Measurements from ENCODE around the gene ONECUT1.
"Not testable (repeated sequence)": the region's sequence is repeated elsewhere in the genome, so short reads cannot be mapped to it uniquely, and the experiment has no call there.

Gene ONECUT1

DNA sequence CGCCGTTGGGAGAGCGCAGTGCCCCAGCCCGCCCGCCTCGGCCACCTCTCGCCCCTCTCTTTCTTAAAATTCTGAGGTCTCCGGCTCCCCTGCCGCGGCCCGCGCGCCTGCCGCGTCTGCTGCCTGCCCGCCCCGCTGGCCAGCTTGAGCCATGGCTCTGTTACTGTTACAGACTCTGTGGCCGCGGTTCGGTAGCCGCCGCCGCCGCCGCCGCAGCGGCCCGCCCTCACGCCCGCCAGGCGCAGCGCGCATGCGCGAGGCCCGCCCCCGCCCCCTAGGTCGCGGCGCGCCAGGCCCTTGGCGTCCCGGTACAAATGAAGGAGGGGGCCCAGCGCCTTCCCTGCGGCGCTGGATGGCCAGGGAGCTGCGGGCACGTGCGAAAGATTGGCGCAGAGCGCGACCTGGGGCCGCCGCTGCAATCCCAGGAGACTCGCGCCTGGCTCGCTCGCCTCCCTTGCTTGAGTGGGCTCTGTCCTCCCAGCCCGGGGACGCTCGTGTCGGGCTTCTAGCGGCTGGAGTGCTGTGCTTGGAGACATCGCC lies at the start of gene ONECUT1:
Gene ONECUT1, minus strand, starts transcription at position 168 of the 540 bp plus-strand sequence. CDS start 452 bp downstream, outside the sequence.
- DNase-seq: peak; percentile 50 to 68

DNA sequence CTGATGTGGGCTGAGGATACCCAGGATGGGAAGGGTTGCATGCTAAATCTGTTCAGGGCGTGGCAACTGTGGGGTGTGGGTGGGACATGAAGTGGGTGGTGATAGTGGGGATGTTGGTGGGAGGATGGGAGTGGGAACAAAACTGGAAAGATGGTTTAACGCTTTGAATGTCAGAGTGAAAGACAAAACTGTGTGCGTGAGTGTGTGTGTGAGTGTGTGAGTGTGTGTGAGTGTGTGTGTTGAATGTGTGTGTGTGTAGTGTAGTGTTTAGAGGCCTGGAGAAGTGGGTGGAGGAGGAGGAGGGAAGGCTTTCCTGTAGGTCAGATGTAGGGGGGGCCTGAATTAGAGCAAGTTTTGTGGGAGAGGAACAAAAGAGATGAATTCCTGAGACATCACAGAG lies 44.2 kb upstream of the ONECUT1 start:
- DNase-seq: no peak

DNA sequence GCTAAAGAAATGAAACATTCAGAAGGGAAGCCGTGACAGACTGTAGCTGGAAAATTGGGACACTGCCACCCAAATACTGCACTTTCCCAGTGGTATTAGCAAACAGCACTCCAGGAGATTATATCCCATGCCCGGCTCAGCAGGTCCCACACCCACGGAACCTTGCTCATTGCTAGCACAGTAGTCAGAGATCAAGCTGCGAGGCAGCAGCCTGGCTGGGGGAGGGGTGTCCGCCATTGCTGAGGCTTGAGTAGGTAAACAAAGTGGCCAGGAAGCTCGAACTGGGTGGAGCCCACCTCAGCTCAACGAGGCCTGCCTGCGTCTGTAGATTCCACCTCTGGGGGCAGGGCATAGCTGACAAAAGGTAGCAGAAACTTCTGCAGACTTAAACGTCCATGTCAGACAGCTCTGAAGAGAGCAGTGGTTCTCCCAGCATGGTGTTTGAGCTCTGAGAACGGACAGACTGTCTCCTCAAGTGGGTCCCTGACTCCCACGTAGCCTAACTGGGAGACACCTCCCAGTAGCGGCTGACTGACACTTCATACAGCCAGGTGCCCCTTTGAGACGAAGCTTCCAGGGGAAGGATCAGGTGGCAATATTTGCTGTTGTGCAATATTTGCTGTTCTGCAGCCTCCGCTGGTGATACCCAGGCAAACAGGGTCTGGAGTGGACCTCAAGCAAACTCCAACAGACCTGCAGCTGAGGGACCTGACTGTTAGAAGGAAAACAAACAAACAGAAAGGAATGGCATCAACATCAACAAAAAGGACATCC lies 34.2 kb upstream of the ONECUT1 start:
- DNase-seq: not testable (repeated sequence)

DNA sequence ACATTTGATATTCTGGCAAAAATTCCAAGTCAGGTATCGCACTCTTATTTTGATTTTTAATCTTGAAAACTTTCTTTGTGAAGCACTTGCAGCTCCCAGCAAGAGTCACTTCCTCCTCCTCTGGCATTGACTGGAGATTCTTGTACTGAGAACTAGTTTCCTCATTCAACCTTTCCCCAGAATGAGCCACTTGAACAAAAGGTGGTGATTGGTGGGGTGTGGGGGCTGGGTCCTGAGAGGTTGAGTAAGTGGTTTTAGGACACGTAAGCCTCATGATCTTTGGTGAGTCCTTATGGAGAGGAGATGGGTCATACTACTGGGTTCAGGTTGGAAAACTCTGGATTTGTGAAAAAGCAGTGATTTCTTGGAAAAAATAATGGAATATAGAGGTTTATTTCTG lies 32.3 kb upstream of the ONECUT1 start:
- no peak for DNase-seq

DNA sequence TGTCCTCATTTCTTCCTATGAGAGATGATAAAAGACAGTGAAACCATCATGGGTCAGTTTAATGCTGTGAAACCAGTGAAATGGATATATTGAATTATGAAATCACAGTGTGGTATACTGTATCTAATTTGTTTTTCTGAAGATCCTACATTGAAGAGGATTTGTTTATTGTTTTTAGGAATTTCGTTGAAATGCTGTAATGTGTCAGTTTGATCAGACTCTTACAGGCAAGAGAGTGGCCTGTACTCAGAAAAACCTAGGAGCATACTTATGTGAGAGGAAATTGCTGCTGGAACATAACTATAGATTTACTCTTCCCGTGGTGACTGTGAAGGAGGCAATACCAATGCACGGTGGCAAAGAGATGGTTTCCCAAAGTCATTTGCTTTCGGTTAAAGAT lies 29.1 kb upstream of the ONECUT1 start:
- no peak for DNase-seq

DNA sequence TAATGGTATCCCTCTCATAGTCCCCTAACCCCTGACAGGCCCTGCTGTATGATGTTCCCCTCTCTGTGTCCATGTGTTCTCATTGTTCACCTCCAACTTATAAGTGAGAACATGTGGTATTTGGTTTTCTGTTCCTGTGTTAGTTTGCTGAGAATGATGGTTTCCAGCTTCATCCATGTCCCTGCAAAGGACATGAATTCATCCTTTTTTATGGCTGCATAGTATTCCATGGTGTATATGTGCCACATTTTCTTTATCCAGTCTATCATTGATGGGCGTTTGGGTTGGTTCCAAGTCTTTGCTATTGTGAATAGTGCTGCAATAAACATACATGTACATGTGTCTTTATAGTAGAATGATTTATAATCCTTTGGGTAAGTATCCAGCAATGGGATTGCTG lies 25.8 kb upstream of the ONECUT1 start:
- DNase-seq: not testable (repeated sequence)

DNA sequence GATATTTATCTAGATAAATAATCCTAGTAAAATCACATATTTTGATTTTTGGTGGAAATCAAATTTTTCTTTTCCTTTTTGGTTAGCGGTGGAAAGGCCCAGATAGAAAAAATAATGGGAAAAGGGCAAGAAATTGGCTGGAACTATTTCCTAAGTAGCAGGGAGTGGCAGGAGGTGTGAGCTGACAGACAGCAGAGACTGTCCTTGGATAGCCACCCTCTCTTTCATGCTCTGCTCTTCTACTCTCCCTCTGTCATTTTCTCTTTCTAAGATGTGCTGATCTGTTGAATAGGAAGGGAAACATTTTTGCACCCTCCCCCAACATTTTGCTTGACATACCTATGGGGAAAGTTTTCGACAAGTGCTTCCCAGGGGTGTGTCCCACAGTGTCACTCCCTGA lies 18.9 kb upstream of the ONECUT1 start:
- DNase-seq: no peak

DNA sequence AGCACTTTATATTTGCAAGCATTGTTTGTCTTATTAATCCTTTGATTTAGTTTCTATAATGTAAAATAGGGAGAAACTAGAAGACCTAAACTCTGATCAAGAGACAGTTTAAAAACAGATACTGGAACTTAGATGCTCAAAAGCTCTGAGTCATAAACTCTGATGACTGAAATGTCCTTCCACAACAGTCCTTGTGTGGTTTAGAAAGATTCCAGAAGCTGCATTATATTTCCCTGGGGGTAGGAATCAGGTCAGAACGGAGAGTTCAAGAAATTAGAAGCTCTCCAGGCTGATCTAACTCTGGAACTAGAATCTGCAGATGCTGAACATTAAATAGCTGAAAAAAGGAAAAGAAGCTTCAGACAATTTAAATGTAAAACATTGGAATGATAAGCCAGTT lies 18.3 kb upstream of the ONECUT1 start:
- DNase-seq: no peak

DNA sequence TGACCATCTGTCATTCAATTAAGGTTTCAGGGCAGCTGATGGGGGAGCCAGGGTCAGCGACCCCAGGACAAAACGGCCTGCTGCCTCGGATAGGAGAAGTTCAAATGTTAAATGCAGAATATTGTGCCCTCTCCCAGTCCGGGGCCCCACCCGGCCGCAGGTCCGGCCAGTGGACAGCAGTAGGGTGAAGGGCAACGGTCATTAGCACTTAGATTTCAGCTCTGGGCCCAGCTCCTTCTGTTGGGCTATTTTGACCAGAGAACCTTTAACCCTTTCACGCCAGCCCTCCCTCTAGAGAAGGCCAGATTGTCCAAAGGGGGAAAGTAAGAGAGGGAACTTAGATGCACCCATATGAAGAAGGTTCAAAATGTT lies 16.1 kb upstream of the ONECUT1 start:
- DNase-seq: no peak

DNA sequence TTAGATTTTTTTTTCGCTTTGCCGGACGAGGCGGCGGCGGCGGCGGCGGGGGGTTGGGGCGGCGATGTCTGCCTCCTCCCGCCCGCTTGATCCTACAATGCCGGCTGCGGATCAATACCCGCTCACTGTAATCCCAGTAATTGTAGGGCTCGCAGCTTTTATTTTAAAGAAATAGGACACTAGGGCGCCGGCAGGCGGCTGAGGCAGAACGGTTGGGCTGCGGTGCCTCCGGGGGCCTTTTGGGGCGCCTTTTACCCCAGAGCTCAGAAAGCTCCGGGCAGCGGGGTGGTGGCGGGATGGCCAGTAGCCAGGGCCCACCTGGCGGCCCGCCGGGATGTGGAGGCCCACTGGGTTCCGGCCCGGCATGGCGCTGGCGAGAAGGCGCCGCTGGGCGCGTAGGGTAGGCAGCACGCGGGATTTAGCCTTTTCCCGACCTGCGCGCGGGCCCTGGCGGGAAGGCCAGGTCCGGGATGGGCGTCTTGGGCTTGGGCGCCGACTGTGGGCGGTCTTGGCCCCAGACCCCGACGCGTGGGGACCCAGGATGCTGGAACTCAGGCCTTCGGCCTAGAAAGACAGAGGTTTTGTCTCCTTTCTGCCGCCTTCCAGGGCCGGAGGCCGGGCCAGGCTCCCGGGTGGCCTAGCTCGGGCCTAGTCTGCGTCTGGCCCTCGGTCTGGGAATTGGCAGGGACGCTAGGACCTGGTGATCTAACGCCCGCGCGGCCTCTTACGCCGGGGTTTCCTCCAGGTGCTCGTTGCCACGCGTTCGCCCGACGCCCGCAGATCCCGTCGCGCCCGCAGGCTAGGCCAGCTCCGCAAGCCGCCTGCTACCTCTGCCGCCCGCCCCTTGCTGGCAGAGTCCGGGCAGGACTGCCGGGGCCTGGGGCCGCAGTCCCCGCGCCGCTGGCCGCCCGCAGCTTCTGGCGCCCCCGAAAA lies 15.5 kb upstream of the ONECUT1 start:
- DNase-seq: no peak

DNA sequence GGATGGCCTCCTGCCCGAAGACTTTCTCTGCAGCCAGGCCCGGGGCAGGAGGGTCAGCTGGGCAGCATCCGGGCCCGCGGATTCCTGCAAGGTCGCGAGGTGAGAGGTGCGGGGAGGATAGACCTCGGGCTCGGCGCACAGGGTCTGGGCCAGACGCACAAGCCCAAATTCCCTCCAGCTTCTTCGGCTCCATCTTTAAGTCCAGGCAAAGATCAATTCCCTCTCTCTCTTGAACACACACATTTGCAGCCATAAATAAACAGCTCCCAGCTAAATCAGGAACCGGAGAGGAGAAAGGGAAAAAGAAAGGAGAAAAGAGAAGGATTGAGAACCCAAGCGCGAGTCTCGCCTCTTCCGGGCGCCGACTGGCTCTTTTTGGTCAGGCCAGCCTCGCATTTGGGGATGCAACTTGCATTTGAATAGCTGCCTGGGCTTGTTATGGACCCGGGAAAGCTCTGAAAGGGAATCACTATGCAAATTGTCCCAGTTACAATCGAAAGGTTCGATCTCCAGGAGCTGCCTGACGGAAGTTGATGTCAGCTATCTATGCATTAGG lies 14.5 kb upstream of the ONECUT1 start:
- DNase-seq: no peak

DNA sequence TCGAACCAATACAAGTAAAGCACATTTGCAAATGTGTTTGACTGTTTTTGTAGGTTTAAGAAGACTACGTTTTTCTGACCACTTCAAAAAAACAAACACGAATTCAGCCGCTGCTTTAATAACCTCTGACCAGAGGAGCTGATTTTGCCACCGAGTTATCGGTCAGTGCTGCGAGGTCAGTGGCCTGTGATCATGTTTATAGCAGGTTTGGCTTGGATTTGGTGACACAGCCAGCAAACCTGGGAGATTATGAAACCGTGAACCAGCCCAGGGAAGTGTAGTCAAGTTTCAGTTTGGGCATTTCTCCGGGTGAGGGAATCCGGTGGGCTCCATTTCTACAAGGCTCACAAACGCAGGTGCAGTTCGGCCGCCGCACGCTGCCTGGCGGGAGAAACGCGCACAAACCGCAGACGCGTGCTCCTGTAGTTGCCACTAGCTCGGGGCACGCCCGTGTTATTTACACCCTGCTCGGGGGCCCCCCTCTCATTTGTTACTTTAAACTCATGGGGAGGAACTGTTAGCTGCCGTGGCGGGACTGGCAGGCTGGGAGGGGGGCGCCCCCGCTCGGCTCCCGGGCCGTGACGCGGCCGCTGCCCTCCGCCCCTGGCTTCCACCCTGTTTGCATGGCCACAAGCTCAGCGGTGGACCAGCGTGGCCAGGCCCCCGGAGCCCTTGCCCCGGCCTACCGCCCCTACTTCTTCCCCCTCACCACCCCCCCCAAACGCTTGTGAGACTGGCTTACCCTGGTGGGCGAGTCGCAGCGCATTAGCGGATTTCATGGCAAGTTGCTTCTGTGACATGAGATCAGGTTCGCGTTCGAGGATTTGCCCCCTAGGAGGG lies 13.6 kb upstream of the ONECUT1 start:
- no peak for DNase-seq

DNA sequence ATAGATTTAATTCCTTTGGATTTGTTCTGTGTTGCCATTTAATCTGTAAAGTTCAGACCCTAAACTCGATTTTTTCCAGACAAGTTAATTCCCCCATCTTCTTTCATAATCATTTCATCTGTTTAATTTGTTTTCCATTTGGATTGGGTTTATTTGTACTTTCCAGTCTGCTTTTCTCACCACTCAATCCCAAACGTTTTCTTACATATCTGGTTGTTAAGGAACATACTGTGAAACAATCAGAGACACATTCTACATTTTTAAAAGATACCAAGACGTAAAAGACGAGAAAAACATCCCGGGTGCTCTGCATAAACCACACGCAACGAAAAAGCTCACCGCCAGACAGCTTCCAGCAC lies 13.0 kb upstream of the ONECUT1 start:
- no peak for DNase-seq

DNA sequence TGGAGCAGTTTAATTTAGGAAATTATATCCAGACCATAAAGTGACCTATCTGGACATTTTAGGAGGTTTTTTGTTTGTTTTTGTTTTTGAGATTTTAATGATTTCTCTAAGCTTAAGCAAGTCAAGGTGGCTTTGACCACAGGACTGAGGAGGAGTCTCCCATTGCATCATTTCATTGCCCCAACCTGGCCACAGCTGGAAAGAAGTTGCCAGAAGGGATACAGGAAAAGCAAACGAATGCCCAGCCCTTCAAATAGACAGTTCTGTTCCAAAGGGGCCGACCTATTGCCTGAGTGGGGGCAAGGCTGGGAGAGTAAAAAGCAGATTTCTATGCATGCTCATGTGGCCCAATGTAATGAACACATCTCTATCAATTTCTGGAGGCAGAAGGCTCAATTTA lies 12.0 kb upstream of the ONECUT1 start:
- no peak for DNase-seq

DNA sequence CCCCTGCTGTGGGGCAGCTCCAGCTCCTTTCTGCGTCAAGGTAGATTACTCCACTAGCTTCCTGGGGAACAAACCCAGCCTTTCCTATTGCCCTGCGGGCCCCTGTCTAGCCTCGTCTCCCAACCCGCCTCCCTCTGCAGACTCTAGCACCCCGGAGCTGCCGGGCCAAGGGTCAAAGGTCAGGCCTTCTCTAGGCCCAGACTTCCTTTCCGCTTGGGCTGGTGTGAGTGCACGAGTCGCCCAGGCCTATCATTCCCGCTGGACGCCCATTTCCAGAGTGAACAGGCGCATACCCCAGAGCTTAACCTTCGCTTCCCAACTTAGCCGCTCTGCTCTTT lies 11.6 kb upstream of the ONECUT1 start:
- no peak for DNase-seq

DNA sequence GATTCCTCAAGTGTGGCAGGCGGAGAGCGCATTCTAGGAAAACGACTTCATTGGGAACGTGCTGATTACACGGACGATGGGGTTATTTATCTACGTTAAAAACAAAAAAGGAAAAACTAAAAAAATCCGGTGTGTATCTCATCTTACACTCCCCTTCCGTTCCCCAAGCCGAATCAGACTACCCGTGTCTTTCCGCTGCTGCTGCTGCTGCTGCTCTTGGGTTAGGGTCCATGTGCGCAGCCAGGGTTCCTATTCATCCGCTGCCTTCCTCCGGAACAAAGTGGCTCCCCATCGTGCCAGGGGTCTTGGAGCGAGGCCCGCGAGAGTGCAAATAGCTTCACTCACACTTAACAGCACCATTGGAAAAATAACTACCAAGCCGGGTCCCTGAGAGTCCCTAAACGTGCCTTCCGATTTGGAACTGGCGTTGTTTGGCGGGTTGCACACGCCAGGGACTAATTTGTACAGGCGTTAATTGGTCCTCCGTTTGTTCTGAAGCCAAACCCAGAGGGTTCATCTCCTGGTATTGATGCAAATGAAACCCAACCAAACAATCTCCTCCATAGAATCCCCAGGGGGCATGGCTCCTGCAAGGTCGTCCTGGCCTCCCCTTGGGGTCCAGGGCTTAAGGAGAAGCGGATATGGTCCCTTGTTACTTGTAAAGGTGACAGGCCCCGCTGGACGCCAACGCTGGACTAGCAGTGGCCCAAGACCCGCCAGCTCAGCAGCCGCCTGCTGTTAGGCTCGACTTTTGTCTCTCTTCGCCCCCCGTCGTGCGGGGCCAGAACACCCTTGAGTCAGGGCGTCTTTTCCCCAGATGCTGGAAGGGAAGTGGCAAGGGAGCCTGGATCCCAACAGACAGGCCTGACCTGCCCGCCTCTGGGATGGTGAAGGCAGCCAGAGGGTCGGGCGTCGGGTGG lies 11.0 kb upstream of the ONECUT1 start:
- DNase-seq: no peak

DNA sequence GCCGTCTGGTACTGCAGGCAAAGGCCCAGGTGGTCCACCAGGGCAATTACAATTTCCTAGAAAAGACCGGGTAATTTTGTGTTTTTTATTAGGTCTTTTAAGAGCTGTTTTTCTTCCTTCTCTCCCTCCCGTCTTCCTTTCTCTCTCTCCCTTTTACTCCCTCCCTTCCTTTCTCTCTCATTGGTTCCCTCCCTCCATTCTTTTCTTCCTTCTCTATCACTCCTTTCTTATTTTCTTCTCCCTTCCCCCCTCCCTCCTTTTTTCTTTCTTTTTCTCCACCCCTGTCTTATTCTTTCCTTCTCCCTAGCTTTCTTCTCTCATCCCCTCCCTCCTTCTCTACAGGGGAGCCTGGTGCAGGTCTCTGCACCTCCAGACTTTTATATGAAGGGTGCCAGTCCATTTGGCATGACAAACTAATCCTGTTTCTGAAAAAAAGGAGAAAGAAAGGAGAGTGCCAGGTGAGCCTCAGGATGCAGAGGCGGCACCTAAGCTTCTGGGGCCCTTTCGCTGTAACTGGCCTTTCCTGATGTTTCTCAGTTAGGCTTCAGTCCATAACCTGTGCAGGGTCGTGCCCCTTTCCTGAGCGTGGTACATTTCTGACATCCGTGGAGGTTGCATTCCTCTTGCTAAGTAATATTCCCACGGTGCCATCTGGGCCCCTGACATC lies 9.1 kb upstream of the ONECUT1 start:
- DNase-seq: no peak

DNA sequence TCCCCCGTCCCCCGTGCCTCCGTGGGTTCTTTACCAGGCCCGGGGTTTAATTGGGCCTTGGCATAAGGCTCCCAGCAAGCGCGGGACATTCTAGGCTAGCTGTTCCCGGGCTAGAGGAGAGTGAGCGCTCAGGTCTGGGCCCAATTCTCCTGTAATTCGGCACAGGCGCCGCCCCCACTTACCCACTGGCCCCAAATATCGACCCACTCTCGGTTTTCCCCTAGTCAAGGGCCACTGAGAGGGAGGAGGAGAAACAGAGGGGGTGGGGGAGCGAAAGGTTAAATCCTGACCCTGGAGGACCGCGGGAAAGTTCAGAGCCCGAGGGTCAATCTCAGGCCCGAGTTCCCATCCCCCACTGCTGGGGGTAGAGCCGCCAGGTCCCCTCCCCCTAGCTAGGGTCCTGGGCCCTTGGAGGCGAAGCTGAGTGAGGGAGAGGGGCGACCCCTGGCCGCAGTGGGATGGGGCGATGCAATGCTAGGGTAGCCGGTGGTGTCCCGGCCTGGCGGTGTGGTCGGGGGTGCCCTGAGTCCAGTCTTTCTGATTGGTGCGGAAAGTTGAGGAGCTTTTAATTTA lies 8.5 kb upstream of the ONECUT1 start:
- no peak for DNase-seq

DNA sequence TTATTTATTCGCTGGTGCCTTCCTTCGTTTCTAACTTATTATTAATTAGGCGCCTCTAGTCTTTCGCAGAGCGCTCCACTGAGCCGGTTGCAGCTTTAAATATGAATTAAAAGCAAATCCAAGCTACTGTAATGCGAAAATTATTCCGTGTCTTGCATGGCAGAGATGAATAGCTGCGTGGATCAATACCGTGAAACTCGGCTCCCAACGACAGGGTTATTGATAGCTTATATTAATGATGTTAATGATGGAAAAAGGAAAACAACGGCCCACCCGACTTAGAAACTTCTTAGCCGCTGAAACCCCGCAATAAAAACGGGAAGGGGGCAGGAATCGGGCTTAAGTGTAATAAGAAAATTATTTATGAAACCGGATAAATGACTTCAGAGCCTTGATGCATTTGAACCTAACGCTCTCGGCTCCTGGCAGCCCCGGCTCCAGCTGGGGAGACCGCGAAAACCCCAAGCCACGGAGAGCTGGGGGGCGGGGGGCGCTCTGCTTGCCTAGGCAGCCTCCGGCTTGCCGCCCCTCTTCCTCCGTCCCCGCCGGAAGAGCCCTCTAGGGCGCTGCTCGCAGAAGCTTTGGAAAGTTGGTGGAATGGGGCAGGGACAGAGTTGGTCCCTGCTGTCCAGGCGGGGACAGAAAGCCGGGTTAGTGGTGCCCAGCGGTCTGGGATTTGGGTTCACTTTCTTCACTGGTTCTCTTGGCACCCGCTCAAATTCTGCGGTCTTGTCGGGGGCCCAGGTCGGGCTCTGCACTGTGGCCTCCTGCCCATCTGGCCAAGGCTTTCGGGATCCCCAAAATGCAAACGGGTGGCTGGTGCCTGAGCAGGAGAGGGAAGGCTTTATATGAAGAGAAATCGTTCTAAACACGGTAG lies 7.7 kb upstream of the ONECUT1 start:
- no peak for DNase-seq
